Activated T-cell treated with anti-CD3 and anti-CD28 coated beads, Interleukin-2, amount 50 U/mL, for 4 hours (primary cell): Measurements from ENCODE around the gene JPH4. TPM values are rescaled to one million over a fixed set of nuclear protein-coding genes. Genes with fewer than 3 reads are reported as not detected.

Source experiments
- ATAC-seq, 2 donors: fragments of 200-7000 bp; cut with Tn5 transposase; one replicate each; pipeline ENCODE4 v1.10.0; 2021
- DNase-seq: peaks from one replicate; pipeline ENCODE4 v3.0.0-alpha.2; 2020
- H3K27me3 Mint-ChIP-seq: one replicate; pipeline ENCODE4 v1.8.0; 2021; ENCODE audit warnings: low read depth, mixed read lengths
- H3K36me3 Mint-ChIP-seq: one replicate; pipeline ENCODE4 v1.8.0; 2022; ENCODE audit warnings: mixed read lengths; ENCODE audit not compliant: insufficient read depth
- H3K4me1 Mint-ChIP-seq: one replicate; pipeline ENCODE4 v1.8.0; 2021; ENCODE audit warnings: low read depth, mixed read lengths
- H3K4me3 Mint-ChIP-seq: one replicate; pipeline ENCODE4 v1.8.0; 2021; ENCODE audit warnings: mild to moderate bottlenecking, moderate library complexity, mixed read lengths
- H3K9me3 Mint-ChIP-seq: one replicate; pipeline ENCODE4 v1.8.0; 2021; ENCODE audit warnings: mixed read lengths
- total RNA-seq, 3 donors: library from RNA; stranded (reverse); gene quantifications; one replicate each; pipeline ENCODE4 v1.2.1, GENCODE V29; 2021

JPH4 gene
- total RNA-seq, 3 donors from 2014 or later, result 0.11 to 0.27 (median 0.13) TPM

GRCh38 chr14:23579739-23580138 is 1.1 kb upstream of the JPH4 start:
- Mint-ChIP-seq H3K9me3 (no peaks in the 10 kb centered on the region), H3K27me3 (peaks cover 50% of the 10 kb centered on the region), H3K36me3 (no peaks in the 10 kb centered on the region), H3K4me1 (peaks cover 16% of the 10 kb centered on the region), H3K4me3 (no peak overlapping the region)
- no peak for DNase-seq
- ATAC-seq, result no peak

- H3K27me3 Mint-ChIP-seq, result peaks cover 50% of the 10 kb centered on the region
- no peaks in the 10 kb centered on the region for H3K9me3 Mint-ChIP-seq
- ATAC-seq (no peak), DNase-seq (no peak)
- H3K4me1 Mint-ChIP-seq, result peaks cover 16% of the 10 kb centered on the region
- H3K4me3 Mint-ChIP-seq, result no peak overlapping the region
- no peaks in the 10 kb centered on the region for H3K36me3 Mint-ChIP-seq
These were observed 681 bp upstream of the JPH4 start for GRCh38 chr14:23579311-23579630.

DNA sequence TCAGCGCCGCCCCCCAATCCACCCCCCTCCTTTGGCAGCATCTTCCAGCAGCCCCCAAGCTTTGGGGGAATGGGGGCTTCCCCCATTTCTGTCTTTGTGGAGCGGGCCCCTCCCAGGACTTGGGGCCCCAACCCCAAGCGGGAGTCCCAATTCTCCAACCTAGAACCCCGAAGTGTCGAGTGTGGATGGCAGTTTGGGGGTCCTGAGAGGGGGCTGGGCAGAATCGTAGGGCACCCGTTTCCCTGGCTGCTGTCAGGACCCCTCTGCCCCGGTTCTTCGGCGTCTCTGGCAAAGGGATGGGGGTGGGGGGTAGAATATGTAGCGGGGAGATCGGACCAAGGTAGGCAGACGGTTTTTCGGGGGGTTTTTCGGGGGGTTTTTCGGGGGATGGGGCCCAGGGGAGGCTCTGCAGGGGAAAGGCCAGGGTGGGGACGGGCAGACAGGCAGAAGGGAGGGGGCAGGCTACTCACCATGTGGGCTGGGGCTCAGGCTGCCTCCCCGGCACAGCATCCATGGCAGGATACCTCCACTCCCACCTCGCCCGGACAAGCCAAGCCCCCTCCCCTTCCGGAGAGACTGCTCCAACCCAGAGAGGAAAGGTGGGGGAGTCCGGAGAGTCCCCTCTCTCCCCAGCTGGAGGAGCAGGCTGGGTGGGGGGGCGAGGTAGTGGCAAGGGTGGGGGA is 739 bp downstream of the JPH4 start:
- ATAC-seq, result no peak
- H3K4me3 Mint-ChIP-seq, result no peak overlapping the region
- no peaks in the 10 kb centered on the region for H3K9me3 Mint-ChIP-seq
- H3K4me1 Mint-ChIP-seq, result peaks cover 16% of the 10 kb centered on the region
- no peaks in the 10 kb centered on the region for H3K36me3 Mint-ChIP-seq
- H3K27me3 Mint-ChIP-seq, result peaks cover 46% of the 10 kb centered on the region
- DNase-seq, result no peak

DNA sequence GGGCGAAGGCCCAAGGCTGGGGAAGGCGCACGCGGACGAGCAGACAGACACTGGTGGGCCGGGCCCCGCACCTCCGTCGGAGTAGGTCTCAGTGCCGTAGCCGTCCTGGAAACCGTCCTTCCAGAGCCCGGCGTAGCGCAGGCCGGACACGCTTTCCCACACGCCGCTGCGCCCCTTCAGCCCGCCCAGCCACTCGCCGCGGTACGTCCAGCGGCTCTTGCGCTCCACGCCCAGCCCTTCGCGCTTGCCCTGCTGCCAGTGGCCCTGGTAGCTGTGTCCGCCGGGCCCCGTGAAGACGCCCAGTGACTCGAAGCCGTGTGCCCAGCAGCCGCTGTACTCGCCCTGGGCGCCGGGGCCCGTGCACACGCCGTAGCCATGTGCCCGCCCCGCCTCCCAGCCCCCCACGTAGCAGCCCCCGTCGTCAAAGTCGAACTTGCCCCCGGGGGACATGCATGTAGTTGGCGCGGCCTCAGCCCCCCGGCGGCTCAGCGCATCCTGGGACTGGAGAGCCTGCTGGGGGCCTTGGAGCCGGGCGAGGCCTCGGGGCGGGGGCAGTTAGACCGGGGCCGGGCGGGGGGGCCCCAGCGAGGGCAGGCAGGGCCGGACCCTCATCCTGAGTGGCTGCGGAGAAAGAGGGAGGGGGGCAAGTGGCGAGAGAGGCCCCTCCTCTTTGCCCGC is 1.4 kb downstream of the JPH4 start:
- H3K4me3 Mint-ChIP-seq, result peak overlapping the region; percentile 33
- H3K4me1 Mint-ChIP-seq, result peaks cover 16% of the 10 kb centered on the region
- peaks cover 43% of the 10 kb centered on the region for H3K27me3 Mint-ChIP-seq
- no peaks in the 10 kb centered on the region for H3K9me3 Mint-ChIP-seq
- DNase-seq (no peak), ATAC-seq (peak; percentile 37 to 45)
- no peaks in the 10 kb centered on the region for H3K36me3 Mint-ChIP-seq

GRCh38 chr14:23573384-23574015 is 5.1 kb downstream of the JPH4 start:
- Mint-ChIP-seq H3K36me3 (no peaks in the 10 kb centered on the region), H3K4me1 (peaks cover 17% of the 10 kb centered on the region), H3K27me3 (peaks cover 23% of the 10 kb centered on the region), H3K4me3 (no peak overlapping the region), H3K9me3 (no peaks in the 10 kb centered on the region)
- ATAC-seq (no peak), DNase-seq (no peak)

DNA sequence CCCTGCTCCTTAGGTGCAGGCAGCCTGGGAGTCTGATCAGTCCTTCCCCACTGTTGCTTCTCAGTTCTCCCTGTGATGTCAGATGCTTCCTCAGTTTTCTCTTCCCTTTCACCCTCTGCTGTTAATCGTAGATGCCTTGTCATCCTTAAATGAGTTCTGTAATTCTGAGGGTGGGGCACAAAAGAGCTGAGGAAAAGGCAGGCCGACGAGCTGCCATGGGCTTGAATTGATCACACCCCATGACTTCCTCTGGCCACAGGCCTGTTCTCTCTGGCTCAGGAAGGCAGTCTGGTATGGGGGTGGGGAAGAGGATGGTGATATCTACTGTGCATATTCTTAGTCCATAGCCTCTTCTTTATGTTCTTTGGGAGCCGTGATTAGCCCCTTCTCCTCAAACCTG is 5.8 kb downstream of the JPH4 start:
- H3K4me1 Mint-ChIP-seq, result peaks cover 21% of the 10 kb centered on the region
- no peak for ATAC-seq
- H3K4me3 Mint-ChIP-seq, result no peak overlapping the region
- no peaks in the 10 kb centered on the region for H3K36me3 Mint-ChIP-seq
- H3K9me3 Mint-ChIP-seq, result no peaks in the 10 kb centered on the region
- peaks cover 19% of the 10 kb centered on the region for H3K27me3 Mint-ChIP-seq
- DNase-seq, result no peak

DNA sequence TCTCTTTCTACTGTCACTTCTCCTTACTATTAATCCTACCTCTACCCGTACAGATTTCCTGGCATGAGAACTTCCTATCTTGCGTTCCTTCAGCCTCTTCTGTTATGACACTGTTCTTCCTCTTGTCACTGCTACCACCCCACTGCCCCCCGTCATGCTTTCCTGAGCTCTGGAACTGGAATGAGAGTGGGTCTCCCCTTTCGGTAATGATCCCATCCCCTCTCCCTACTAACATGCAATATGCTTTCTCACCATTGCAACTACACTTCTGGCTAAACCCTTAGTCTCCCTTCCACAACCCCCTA is 6.1 kb downstream of the JPH4 start:
- DNase-seq (no peak), ATAC-seq (no peak)
- Mint-ChIP-seq H3K9me3 (no peaks in the 10 kb centered on the region), H3K4me1 (peaks cover 25% of the 10 kb centered on the region), H3K27me3 (peaks cover 19% of the 10 kb centered on the region), H3K36me3 (no peaks in the 10 kb centered on the region), H3K4me3 (no peak overlapping the region)

DNA sequence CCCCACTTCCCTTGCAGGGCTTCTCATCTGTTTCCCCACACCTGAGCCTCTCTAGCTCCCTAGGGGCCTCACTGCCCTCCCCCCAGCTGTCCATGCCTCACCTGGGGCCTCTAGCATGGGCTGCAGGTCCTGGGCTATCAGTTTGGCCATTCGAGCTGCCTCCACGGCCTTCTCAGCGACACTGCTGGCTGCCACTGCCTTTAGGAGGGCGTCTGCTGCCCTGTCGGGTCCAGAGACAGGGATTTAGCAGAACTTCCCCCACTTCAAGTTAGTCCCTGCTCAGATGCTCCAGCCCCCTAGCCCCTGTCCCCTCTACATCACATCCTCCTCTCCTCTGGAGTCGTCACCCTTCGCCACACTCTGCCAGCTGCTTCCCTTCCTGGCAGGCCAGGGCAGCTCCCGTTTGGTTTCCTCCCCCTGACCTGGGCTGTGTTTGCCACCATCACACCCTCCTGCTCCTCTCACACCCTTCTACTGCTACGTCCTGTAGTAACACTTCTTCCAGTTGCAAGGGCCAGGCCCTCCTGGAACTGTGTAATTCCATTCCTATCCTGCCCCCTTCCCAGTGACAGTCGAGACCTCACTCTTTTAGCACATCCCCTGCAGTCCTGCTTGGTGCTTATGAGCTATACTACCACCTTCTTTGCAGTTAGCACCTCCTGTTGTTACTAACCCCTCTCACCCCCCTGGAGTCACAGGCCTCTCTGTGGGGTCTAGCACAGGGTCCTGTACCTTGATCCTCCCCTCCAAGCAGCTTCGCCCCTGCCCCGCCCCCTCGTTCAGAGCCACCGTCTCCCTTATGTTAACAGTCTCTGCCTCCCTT is 6.7 kb downstream of the JPH4 start:
- no peak overlapping the region for H3K4me3 Mint-ChIP-seq
- DNase-seq, result no peak
- H3K27me3 Mint-ChIP-seq, result peaks cover 17% of the 10 kb centered on the region

DNA sequence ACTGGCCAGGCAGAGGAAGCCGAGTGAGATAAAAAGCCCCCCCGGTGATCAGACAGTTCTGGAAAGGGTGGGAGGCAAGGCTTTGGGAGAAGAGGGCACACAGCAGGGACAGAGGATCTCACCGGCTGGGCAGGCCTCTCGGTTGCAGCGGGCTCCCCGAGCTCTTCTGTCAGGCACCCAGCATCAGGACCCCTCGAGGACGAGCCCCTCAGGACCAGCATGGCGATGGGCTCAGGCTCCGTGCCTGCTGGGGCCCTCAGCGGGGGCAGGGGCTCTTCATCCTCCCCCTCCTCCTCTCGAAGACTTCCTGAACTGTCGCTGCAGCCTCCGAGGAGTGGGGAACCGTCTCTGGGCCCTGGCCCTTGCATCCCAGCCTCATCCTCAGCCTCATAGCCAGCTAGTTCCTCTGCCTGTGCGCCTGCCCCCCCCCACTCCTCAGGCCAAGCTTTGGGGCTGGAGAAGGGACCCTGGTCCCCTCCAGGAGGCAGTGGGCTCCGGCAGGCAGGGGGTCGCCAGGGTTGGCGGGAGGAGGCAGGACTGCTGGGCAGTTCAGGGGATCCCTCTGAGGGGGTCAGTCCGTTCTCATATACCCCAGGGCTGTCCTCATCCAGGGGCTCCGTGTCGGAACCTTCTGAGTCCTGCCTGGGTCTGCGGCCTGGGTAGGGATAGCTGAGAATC is 7.6 kb downstream of the JPH4 start:
- no peak for DNase-seq

More for the DNA sequence above, 6.7 kb downstream of the JPH4 start:
- no peak for ATAC-seq
- H3K36me3 Mint-ChIP-seq, result no peaks in the 10 kb centered on the region
- peaks cover 24% of the 10 kb centered on the region for H3K4me1 Mint-ChIP-seq
- no peaks in the 10 kb centered on the region for H3K9me3 Mint-ChIP-seq

DNA sequence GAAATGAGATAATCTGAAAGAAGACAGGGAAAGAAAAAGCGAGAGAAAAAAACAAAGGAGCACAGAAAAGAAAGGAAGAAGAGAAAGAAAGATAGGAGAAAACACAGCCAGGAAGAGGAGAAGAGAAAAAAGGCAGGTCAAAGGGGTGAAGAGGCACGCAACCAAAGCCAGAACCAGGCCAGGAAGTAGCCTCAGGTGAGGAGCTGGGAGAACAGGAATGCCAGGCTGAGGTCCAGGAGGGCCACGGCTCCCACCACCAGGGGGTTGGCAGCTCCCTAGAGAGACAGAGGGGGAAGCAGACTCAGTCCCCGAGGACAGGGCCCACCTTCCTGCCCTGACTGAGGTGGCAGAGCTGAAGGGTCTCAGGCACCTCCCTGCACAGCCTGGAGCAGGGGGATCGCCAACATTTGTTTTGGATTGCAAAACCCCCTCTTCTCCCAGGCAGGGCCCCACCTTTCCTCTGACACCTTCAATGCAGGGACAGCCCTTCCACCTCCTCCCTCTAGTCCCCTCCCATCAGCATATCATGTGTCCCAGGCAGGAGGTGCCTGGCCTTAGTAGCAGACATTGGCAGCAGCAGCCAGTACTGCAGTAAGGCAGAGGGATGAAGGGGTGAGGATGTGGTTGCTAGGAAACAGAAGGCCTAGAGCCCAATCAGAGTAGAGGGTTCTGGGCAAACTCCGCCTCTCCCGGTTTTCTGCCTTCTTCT is 9.0 kb downstream of the JPH4 start:
- H3K4me3 Mint-ChIP-seq, result no peak overlapping the region
- no peaks in the 10 kb centered on the region for H3K9me3 Mint-ChIP-seq
- DNase-seq (no peak), ATAC-seq (no peak)
- H3K27me3 Mint-ChIP-seq, result peaks cover 3% of the 10 kb centered on the region
- H3K36me3 Mint-ChIP-seq, result peaks cover 5% of the 10 kb centered on the region
- H3K4me1 Mint-ChIP-seq, result peaks cover 24% of the 10 kb centered on the region

More for the DNA sequence above, 7.6 kb downstream of the JPH4 start:
- ATAC-seq, result no peak
- Mint-ChIP-seq H3K27me3 (peaks cover 10% of the 10 kb centered on the region), H3K4me3 (no peak overlapping the region), H3K36me3 (no peaks in the 10 kb centered on the region), H3K4me1 (peaks cover 22% of the 10 kb centered on the region), H3K9me3 (no peaks in the 10 kb centered on the region)

DNA sequence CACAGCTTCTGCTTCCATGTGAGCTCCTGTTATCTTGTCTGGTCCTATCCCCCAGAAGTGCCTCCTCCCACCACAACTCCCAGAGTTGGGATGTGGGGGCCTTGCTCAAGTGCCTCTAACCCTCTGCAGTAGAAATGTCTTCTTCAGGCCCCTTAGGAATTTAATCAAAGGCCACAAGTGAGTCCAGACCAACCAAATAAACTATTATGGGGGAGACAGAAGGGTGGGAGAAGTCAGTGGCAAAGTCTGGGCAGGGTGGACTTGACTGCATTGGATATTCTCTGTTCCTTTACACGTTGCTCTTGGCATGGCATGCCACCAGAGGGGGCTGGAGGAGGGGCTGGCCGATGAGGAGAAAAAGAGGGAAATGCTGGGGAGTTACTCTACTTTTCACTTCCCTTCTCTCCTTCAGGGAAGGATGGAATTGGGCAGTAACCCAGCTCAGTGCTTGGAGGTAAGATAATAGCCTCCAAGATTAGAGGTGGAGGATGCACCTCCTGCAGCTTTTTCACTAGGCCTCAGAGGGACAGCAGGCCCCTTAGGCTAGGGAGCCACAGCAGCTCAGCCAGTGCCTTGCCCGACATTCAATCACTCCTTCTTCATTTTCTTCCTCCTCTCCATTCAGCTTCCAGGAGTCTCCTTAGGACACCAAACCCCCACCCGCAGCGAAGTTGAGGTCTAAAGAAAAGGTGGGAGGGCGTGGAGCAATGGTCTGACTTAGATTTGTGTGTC is 9.8 kb downstream of the JPH4 start:
- ATAC-seq (no peak), DNase-seq (no peak)
- peak overlapping the region; percentile 100 for H3K4me3 Mint-ChIP-seq
- H3K27me3 Mint-ChIP-seq, result peaks cover 3% of the 10 kb centered on the region
- no peaks in the 10 kb centered on the region for H3K9me3 Mint-ChIP-seq
- H3K36me3 Mint-ChIP-seq, result peaks cover 9% of the 10 kb centered on the region
- H3K4me1 Mint-ChIP-seq, result peaks cover 26% of the 10 kb centered on the region

DNA sequence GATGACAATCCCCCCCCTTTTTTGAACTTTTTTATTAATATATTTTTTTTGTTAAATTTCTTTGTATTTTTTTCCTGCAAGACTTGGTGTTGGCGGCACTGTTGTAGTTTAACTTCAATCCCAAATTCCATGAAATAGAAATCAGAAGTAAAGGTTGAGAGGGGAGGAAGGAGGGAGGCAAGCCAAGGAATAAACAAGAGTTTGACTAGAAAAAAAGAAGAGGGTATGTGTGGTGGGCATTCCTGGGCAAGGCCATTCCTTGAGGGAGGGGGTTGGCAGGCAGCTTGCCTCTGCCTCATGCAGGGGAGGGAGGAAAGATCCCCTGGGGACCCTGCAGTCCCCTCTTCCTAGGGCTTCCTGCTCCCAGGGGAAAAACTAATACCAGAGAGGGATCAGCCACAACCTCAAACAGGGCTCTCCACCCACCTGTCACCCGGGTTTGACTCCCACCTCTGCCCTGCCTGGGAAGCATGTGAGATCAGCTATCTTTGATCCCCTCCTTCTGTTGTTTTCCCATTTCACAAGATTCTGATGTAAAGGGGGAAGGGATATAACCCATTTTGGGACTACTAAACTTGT is 10.5 kb downstream of the JPH4 start:
- Mint-ChIP-seq H3K9me3 (no peaks in the 10 kb centered on the region), H3K4me3 (peak overlapping the region; percentile 100), H3K36me3 (peaks cover 10% of the 10 kb centered on the region), H3K4me1 (peaks cover 27% of the 10 kb centered on the region), H3K27me3 (peaks cover 3% of the 10 kb centered on the region)
- ATAC-seq (no peak), DNase-seq (no peak)
